Liver (tissue), 3 donors: ENCODE measurements around the gene RPS26.

ENCODE experiments used
- CTCF ChIP-seq: fragments of 150-350 bp; IDR thresholded peaks from 2 replicates; pipeline ENCODE4 v1.5.1; 2017; ENCODE audit warnings: improper control_type of control experiment, low read depth, low read length; ENCODE audit not compliant: missing input control
- HNF4G ChIP-seq: IDR thresholded peaks from 2 replicates; pipeline ENCODE4 v1.6.1; 2016; ENCODE audit warnings: antibody characterized with exemption
- RAD21 ChIP-seq, 2 donors: IDR thresholded peaks; 2 replicates each; pipeline ENCODE4 v1.6.1; 2016; ENCODE audit warnings: antibody characterized with exemption in 2 of 2, mild to moderate bottlenecking in 2 of 2
- SP1 ChIP-seq: IDR thresholded peaks from 2 replicates; pipeline ENCODE4 v1.6.1; 2018; ENCODE audit warnings: antibody characterized with exemption, mild to moderate bottlenecking
- donor health status: healthy.
- donor health status: healthy.

- TF ChIP-seq CTCF (no peak), HNF4G (no peak), SP1 (peak; percentile 8), RAD21 (IDR thresholded peaks at IDR 0.05) (no peak)
Measured at GRCh38 chr12:56001487-56002100, 40.1 kb upstream of the RPS26 start.
